ENCODE results near the gene CLUH.

CLUH gene

GRCh38 chr17:2749058-2749783 is 37.7 kb upstream of the CLUH start, which contains the start of gene CCDC92B:
CCDC92B (minus strand) TSS chr17:2749652; CDS start chr17:2735145, 14,507 bp downstream.
- no peak within 1 kb of the TSS for H3K4me3 ChIP-seq (ENCODE audit: control insufficient read depth, low read depth, low read length)

DNA sequence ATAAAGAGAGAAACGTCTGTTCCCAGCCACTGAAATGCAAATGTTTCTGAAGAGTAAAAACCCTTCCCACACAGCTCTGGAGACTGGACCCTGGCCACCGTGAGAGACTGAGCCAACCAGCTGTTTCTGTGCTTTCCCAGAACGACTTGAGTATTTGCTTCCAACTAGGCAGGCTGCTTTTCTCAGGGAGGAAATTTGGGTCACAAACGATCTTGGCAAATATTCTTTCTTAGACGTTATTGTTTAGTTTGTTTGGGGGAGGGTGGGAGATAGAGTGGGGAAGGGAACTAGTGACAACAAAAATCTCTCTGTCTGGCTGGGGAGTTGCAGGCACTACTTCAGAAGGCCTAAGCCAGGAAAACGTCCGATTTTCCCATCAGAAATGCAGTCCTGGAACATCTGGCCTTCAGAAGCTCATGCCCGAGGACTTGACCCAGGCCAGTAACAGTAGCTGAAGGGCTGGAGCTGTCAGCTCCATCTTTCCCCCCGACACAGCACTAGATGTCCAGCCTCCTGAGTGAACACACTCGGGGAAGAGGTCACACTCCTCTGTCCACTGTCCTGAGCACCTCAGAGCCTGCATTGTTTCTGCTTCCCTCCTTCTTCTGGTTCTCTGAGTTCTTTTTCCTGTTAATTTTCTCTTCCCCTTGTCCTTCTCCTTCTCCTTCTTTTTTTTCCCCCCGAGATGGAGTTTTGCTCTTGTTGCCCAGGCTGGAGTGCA is 33.9 kb upstream of the CLUH start:
- DNase-seq (ENCODE audit: low read depth) = no peak
- H3K4me3 ChIP-seq (ENCODE audit: control insufficient read depth, low read depth, low read length) = no peak overlapping the region
- TF ChIP-seq CTCF (IDR thresholded peaks at IDR 0.05; ENCODE audit: control insufficient read depth, insufficient read depth, low read depth, low read length, missing control alignments) = no peak

More at GRCh38 chr17:2749058-2749783, 37.7 kb upstream of the CLUH start, which contains the start of gene CCDC92B:
- no peak for DNase-seq (ENCODE audit: low read depth)
- no peak for TF ChIP-seq CTCF (IDR thresholded peaks at IDR 0.05; ENCODE audit: control insufficient read depth, insufficient read depth, low read depth, low read length, missing control alignments)

DNA sequence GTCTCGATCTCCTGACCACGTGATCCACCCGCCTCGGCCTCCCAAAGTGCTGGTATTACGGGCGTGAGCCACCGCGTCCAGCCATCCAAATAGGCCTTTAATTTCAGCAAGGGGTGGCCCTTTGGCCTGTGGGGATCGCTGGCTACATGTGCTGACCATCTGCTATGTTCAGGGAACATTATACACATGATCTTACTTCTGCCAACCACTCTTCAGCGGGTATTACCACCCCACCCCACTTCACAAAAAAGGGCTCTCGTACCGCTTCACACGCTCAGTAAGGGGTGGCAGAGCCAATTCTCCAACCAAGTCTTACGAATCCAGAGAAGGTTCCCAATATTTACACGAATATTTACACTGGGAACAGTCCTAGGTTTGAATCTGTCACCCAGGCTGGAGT is 26.1 kb upstream of the CLUH start:
- no peak for TF ChIP-seq CTCF (IDR thresholded peaks at IDR 0.05; ENCODE audit: control insufficient read depth, insufficient read depth, low read depth, low read length, missing control alignments)

GRCh38 chr17:2736956-2737355 is 25.4 kb upstream of the CLUH start:
- TF ChIP-seq CTCF (IDR thresholded peaks at IDR 0.05; ENCODE audit: control insufficient read depth, insufficient read depth, low read depth, low read length, missing control alignments) = no peak
- H3K4me3 ChIP-seq (ENCODE audit: control insufficient read depth, low read depth, low read length) = no peak overlapping the region
- no peak for DNase-seq (ENCODE audit: low read depth)

More for the DNA sequence above, 26.1 kb upstream of the CLUH start:
- H3K4me3 ChIP-seq (ENCODE audit: control insufficient read depth, low read depth, low read length) = no peak overlapping the region
- no peak for DNase-seq (ENCODE audit: low read depth)

- H3K4me3 ChIP-seq (ENCODE audit: control insufficient read depth, low read depth, low read length) = no peak overlapping the region
- no peak for DNase-seq (ENCODE audit: low read depth)
- TF ChIP-seq CTCF (IDR thresholded peaks at IDR 0.05; ENCODE audit: control insufficient read depth, insufficient read depth, low read depth, low read length, missing control alignments) = no peak
Observed at GRCh38 chr17:2735896-2736295, 24.3 kb upstream of the CLUH start.

- DNase-seq (ENCODE audit: low read depth) = no peak
- H3K4me3 ChIP-seq (ENCODE audit: control insufficient read depth, low read depth, low read length) = no peak overlapping the region
- TF ChIP-seq CTCF (IDR thresholded peaks at IDR 0.05; ENCODE audit: control insufficient read depth, insufficient read depth, low read depth, low read length, missing control alignments) = no peak
Observed at GRCh38 chr17:2734939-2735338, 23.4 kb upstream of the CLUH start.
